IPS DF 19.7 (cell line): Measurements from ENCODE around the gene S100PBP.

ENCODE experiments used
- DNase-seq: peaks from one replicate; pipeline ENCODE4 v3.0.0-alpha.2; 2013; ENCODE audit warnings: low read depth, low spot score

S100PBP gene

DNA sequence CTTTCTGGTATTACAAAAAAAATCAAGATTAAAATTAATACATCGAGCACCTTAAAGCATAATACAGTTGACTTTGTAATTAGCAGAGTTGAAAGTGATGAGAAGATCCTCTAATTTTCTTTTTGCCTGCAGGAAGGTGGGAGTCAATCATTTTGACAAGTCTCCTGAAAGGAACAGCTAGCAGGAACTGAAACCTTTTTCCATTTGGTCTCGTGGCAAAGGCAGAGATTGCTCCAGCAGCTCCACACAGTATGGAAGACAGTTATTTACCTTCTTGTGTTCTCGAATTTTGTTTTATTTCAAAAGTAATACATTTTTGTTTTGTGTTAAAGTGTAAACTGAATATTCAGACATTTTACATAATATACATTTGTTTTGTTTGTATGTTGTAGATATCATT, 7.7 kb downstream of the S100PBP start:
- no peak for DNase-seq

DNA sequence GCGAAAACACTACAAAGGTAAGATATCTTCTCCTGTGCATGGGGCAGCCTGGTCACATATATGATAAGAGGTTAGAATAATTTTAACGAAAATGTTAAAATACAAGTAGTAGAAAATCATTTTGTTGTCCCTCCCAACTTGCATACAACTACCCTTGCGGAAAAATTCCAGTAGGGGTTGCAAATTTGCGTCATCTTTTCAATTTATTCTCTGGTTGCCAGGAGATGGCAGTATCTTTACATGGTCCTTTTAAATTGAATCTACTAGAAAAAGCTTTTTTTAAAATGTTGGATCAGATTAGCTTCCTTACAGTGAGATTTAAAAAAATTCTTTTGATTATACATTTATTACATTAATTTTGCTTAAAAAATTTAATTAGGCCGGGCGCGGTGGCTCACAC, 10.9 kb downstream of the S100PBP start:
- DNase-seq, result no peak

DNA sequence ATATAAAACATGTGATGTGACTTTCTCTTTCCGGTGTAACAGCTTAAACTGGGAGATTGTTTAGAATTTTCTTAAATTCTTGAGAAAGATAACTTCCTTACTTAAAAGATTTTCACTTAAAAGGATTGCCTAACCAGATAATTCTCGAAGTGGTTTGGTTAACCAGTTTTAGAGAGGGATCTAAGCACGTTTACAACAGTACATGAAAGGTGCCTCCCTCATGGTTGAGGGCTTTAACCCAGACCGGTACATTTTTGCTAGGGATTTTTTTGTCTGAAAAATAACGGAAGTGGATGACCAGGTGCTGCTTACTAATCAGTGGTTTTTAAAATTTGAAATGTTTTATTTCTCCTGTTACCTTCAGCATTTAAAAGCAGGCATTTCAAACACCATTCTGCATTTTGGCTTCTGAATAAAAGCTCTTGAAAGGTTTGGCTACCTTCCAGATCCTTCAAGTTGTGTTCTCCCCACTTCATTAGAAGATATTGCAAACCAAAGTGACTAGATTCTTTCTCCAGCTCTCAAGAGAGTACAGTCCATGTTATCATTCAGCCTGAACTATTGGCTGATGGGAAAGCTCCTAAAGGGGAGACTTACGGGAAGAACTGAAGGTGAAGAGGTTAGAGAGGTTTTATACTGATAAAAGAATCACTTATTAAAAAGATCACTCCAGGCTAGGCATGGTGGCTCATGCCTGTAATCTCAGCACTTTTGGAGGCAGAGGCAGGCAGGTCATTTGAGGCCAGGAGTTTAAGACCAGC, 12.8 kb downstream of the S100PBP start:
- no peak for DNase-seq

DNA sequence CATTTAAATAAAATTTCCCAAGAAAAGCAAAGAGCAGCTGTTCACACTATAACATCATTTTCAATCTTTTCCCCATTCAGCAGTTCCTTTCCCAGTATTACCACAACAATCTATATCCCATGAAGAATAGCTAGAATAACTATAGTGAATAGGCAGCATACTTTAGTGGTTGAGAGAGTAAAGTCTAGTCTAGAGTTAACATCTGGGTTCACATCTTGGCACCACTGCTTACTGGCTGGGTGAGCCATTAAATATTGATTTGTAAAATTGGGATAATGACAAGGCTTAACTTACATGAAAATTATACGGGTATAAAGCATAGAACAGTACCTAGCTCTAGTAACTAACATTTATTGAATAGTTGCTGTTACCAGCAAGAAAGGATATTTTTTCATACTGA, 14.4 kb downstream of the S100PBP start:
- no peak for DNase-seq

DNA sequence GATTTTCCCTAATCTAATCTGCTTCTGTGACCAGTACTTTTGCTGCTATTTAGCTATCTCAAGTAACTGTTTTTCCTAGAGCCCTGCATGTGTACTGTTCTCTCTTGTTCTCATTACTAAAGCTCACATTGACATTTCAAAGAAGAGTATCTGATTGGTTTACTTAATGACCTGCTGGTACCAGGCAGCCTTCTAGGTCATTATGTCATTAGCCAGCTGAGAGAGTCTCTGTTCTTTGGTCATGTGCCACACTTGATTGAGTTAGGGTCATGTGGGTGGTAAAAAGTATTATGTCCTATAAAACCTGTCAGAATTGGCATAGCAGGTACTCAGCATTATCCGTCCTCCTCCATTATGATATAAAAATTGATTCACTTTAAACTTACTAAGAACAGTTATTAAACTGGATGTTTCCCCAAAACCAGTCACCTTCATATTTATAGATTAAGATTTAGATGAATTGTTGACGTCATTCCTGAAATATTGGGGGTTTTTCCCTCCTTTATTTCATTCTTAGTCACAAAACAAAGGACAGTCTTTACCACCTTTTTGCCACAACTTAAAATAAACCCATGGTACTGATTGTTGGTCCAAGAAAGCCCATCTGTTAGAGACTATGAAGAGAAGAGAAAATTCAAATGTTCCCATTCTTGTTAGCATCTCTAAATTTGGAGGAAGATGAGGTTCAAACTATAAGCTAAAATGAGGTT, 31.1 kb downstream of the S100PBP start:
- DNase-seq, result no peak

DNA sequence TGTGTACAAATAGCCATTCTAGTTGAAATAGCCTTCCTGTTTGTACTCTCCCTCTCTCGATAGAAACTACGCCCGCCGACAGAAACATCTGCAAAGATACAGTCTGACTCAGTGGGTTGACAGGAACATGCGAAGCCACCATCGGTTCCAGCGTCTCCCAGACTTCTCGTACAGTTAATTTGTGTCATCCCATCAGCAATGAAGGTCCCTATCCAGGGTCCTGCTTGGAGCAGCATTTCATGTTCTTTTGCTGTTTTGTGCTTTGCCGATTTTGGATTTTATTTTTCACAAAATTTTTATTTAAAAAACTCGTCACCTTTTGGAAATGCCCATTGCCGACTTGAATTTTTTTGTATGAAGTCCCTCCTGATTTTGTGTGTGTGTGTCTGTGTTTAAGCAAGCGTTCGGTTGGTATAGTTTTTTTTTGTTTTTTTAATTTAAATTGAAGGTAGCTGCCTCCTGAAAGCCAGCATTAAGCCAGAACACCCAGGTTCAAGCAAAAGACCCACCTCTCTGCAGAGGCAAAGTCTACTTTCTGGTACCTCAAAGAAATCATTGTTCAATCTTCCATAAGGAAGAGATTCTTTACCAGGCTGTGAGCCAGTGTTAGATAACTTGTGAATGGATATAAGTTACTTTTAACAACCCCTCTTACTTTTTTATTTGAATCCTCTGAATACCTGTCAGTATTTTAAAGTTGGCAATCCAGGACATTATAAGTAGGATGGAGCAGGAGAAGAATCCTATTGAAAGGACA, 38.6 kb downstream of the S100PBP start:
- no peak for DNase-seq

DNA sequence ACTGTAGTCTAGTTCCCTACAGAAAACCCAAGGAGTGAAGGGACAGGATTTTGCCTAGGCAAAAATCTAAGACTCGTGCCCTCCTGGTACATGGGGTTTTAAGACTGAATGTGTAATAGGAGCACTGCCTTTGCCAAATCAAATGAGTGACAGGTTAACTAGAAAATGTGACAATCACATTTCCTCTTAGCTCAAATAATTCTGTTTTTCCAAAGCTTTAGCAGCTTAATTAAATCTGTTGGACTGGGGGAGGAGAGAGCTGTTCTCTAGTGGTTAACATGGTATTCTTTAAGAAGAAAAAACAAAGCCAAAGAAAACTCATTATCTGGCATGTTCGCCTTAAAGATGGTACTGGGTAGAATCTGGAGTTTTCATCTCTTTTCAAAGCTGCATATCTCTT, 40.7 kb downstream of the S100PBP start:
- no peak for DNase-seq

DNA sequence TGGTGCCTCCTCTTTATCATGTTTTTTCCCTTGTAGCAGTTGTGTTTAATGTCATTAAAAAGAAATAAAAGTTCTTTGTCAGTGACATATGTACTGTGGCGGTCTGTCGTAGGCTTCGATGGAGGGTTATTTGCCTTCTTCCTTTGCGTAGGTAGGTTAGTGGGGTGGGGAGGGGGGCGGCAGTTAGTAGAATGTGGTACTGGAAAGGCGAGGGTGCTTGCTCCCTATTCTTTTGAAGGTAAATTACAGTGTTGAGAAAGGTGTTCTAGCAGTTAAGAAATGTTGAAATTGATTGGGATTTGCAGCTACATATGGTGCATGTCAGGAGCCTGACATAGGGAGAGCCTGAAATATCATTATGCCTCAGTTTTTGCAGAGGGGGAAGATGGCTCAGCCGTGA, 41.3 kb downstream of the S100PBP start:
- DNase-seq, result no peak

DNA sequence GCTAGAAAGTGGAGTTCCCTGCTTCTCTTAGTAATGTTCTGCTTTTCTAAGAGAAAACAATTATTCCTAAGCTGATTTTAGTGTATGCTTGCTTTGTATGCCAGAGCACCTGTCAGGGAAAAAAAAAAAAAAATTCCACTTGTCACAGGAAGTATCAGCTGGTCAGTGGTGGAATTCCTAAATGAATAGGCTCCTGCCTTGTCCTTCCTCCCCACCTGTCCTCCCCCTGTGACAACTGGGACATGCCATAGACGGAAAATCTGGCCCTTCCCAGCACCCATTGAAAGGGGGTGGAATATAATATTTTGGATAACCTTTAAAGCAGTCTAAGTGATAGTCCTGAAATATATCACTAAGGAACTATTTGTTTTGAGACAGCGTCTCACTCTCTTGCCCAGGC, 42.5 kb downstream of the S100PBP start:
- DNase-seq, result no peak

DNA sequence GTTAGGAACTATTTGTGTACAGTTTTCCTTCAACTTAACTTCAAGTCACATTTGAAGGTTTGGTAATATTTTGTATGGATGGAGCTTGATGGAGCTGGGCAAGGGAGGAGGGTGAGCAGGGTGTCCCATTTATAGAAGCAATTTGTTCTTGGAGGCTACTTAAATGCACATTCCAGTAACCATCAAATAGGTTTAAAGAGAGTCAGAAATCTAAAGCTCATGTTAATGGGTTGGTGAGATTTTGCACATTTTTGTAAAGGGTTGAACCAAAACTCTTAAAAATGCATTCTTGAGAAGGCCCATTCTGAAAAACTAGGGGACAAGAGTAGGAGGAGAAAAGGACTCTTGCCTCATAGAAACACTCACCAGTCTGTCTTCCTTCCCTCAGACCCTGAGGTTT, 43.1 kb downstream of the S100PBP start:
- DNase-seq, result no peak

DNA sequence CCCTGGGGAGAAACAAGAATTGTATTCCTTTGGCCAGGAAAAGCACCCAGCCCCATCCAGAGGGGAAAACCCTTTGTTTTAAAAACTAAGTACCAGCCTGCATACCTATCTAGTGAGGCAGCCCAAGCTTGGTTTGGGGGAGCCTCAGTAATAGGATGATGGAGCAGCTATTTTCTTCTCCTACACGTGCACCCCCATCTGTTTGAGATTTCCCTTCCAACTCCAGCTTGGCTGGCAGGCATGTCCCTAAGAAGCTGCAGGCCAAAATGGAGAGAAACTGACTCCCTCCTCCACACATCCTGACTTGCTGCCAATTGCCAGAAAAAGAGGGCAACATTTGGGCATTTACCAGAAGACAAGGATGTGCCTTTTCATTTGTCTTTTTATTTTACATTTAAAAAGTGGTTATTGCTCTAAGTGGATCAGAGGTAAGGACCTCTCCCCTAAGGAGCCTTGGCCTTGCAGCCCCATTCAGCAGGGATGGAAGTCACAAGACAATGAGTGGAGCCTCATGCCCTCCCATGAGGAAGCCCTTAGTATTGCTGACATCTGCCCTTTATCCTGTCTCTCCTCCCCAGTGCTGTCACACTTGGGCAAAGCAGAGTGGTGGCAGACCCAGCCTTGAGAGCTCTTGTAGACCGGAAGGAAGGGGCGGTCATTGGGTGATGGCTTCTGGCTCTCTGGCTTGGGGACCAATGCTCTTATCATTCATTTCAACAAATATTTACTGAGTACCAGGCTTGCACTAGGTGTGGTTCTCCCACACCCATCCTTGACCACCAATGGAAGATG, 44.6 kb downstream of the S100PBP start:
- no peak for DNase-seq

DNA sequence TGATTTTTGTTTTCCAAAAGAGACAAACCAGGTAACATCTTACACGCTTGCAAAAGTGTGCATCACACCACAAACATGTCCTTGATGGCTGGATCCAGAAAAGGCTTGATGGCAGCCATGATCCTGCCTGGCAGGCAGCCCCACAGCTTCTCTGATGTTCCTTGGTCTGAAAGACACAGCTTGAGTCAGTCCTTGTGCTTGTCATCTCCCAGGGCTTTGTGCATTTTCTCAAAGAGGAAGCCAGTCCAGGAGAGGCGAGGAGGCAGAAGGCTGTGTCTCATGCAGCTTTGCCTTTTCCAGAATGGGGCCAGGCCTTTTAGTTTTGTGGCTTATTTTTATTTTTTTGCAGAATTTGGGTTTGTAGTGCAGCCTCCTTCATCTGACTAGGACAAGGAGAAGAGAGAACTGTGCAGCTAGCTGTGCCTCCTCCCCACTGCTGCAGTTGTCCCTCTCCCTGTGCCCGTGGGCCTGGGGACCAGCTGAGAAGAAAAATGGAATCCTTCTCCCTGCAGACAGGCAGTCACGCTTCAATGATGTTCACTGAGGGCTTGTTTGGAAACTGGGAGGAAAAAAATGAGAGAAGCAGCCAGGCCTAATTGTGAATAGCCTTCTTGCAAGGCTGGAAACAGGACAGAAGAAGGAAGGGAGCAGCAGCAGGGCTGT, 45.9 kb downstream of the S100PBP start:
- no peak for DNase-seq

DNA sequence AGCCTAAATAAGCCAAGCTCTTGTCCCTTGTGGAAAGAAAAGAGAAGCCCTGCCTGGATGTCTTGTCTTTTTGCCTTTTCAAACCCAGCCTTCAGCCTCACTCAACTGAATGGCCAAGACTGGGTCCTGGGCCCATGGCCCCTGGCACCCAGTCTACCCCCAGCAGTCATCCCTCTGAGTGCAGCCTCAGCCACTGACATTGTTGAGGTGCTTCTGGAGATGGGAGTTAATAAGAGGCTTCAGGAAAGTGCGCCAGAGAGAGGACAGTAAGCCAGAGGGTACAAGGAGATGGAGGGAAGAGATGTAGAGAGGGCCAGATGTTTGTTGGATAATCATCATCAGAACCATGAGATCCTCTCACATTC, 46.4 kb downstream of the S100PBP start:
- no peak for DNase-seq

DNA sequence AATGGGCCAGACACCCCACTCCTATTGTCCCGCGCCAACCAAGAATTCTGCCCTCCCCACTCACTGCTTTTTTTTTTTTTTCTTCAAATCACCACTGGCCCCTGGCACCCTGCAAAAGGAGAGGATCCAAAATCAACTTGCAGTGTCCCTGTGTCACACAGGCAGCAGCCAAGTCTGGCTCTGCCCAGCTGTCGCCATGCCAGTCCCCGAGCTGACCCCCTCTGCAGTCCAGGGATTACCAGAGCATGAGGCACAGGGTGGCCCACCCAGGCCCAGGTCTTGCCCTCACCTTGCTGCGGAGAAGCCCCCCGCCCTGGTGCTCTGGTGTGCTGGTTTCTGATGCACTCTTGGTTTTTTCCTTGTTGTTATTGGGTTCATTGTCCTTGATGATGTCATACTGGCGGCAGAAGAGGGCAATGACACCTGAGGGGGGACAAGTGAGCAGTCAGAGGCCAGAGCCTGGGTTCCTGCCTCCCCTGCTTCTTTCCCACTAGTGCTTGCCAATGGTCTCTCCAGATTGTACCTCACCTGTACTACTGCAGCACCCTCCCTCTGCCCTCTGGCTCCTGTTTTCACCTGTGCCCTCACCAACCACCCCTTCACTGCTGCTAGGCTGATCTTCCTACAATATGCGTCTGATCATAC, 47.0 kb downstream of the S100PBP start:
- DNase-seq, result no peak

DNA sequence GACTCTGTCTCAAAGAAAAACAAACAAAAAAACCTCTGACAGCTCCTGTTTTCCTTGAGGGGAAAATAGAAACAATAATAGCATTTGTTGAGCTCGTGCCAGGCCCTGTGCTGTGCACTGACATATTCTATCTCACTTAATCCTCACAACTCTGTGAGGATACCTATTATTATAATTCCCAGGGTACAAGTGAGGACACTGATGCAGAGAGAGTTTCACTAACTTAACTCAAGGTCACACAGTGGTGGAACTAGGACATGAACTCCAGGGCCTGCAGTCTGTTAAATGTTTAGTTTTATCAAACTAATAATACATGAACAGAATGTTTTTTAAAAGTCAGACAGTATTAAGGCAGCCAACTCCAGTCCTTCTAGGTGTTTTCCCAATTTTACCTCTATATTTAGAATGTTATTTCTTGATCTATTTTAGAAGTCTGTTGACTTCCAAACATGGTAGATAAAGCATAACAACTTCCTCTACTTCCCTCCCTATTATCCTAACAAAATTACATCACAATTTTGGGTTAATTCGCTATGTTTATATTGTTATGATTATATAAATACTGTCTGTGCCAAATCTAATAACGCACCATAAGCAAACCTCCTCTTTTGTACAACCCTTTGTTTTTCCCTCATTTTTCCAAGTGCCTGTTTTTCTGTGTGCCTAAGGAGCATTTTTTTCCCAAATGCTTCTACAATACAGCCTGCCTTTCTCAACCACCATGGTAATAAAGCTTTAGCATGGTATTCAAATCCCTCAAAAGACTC, 48.4 kb downstream of the S100PBP start:
- no peak for DNase-seq

DNA sequence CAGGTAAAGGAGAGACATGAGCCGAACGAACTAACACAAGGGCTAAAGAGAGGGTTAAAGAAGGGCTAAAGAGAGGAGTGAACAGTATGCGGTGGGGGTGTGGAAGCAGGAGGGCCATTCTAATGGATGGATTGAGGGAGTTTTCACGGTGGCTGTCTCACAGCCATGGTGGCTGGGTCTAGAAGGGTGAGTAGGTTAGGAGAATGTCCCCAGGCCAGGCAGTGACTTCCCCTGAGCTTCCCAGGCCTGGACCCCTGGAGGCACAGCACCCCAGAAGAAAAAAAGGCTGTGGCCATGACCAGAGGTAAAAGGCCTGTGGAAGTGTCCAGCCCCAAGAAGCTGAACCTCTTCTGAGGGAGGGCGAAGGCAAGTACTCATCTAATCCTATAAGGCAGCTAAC, 49.7 kb downstream of the S100PBP start:
- DNase-seq, result no peak

DNA sequence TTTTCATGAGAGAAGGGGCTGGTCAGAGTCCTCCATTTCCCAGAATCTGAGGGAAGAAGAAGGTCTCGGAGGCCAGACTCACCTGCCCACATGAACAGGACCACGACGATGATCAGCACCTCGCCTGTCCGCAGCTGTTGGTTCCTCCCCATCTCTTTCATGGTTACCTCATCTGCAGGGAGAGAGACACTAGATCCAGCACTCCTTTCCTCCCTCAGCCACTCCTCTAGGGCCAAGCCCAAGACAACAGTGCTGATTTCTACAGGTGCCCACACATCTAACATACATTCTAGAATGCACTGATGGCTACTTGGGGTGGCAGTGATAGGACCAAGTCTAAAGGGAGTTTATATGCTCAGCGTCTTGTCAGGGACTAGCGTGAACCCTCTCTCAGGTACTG, 50.2 kb downstream of the S100PBP start:
- no peak for DNase-seq

DNA sequence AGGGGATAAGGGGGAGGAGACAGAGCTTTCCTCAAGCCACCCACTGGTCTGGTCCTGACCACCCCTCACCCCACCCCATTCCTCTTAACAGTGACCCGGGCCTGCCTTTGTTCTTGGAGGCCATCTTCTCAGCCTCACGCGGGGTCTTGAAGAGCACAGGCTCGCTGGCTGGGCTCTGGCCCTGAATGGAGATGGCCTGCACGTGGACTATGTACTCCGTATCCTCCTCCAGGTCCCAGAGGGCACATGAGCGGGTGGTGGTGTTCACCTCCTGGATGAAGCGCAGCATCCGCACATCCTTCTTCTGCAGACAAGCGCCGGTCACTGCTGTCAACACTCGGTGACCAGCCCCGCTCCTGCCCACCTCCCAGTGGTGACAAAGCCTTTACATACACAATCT, 50.6 kb downstream of the S100PBP start:
- no peak for DNase-seq

DNA sequence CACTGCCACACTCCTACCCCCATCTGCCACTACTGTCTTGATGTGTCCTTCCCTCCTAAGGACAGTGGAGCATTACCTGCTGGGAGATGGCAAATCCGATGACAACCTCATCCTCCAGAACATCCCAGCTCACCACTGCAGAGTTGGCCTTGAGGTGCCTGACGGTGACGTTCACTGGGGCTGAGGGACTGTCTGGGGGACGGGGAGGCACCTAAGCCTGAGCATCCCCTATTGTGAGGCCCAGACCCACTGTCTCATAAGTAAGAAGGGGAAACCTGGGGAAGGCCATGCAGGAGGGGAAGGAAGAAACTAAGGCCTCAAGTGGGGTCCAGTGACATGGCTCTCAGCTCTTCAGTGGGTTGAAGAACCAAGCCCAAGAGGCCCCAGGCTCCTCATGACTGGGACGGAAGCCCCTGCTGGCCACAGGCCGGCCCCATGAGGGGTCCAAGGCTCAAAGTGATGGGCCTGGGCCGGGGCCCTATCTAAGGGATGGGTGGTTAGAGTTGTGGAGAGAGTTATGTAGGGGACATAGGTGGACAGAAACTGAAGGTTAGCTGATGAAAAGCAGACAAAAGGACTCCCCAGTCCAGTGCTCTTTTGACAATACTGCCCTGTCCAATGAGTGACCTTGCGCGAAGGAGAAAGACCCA, 51.5 kb downstream of the S100PBP start:
- no peak for DNase-seq
